Measurements from ENCODE around the gene PIK3CA.
"Not testable (repeated sequence)": the region's sequence is repeated elsewhere in the genome, so short reads cannot be mapped to it uniquely, and the experiment has no call there.

Gene PIK3CA

GRCh38 chr3:179215550-179215949, 67.4 kb downstream of the PIK3CA start:
- DNase-seq = not testable (repeated sequence)

DNA sequence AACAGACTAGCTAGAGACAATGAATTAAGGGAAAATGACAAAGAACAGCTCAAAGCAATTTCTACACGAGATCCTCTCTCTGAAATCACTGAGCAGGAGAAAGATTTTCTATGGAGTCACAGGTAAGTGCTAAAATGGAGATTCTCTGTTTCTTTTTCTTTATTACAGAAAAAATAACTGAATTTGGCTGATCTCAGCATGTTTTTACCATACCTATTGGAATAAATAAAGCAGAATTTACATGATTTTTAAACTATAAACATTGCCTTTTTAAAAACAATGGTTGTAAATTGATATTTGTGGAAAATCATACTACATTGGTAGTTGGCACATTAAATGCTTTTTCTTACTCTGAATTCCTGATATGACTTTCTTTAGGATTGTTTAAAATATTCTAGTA, 70.1 kb downstream of the PIK3CA start:
- DNase-seq = not testable (repeated sequence)

DNA sequence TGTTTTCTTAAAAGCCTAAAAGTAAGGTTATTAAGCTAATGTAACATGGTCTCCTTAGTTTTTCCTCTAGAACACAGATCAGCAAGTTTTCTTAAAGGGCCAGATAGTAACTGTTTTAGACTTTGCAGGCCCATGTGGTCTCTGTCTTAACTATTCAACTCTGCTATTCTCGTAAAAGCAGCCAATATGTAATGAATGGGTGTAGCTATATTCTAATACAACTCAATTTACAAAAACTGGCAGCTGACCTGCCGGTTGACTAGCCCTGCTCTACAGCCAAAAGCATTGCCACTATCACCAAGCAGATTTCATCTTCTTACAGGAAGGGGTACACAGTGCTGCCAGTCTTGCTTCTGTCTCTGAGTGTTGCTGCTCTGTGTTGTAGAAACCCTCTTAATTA, 75.4 kb downstream of the PIK3CA start:
- DNase-seq = no peak

DNA sequence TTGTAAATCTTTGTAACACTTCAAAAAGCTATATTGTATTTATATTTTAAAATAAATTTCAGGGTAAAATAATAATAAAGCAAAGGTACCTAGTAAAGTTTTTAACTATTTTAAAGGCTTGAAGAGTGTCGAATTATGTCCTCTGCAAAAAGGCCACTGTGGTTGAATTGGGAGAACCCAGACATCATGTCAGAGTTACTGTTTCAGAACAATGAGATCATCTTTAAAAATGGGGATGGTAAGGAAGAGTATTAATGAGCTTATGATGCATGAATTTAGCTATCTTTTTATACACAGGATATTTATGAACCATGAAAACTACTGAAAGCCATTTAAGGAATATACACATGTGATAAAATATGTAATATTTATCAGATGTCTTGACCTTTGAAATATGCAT, 76.4 kb downstream of the PIK3CA start:
- no peak for DNase-seq

DNA sequence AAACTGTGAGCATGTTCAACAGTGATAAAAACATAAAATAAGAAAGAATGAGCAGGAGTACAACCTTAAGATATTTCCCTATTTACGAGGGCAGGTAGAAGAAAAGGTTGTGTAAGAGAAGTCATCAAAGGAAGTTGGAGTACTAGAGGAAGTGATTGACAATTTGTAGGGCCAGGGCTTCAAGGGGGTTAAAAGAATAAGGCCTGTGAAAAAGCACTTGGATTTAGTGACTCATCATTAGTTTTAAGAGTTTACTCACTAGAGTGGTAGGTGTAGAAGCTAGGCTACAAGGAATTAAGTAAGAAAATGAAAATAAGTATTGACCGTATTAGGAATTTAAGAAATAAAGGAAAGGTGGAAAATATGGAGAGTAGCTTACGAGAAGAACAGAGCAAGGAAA, 79.2 kb downstream of the PIK3CA start:
- DNase-seq = no peak

DNA sequence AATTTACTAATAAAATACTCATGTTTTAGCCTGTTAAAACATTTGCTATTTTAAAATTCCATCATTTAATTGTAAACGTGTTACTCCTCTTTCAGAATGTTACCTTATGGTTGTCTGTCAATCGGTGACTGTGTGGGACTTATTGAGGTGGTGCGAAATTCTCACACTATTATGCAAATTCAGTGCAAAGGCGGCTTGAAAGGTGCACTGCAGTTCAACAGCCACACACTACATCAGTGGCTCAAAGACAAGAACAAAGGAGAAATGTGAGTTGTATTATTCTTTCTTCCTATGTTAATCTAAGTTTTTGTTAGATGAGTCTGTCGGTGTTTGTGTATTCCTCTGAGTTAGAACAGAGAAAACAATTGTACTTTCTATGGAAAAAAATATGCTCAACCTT, 81.0 kb downstream of the PIK3CA start:
- no peak for DNase-seq

DNA sequence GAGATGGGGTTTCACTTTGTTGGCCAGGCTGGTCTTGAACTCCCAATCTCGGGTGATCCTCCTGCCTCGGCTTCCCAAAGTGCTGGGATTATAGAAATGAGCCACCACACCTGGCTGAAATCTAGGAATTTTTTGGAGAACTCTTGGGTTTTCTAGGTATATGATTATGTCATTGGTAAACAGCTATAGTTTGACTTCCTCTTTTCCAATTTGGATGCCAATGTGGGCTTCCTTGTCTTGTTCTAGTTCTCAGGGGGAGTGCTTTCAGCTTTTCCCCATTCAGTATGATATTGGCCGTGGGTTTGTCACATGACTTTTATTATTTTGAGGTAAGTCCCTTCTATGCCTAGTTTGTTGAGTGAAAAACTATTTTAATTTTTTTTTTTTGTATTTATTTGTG, 84.9 kb downstream of the PIK3CA start:
- no peak for DNase-seq

DNA sequence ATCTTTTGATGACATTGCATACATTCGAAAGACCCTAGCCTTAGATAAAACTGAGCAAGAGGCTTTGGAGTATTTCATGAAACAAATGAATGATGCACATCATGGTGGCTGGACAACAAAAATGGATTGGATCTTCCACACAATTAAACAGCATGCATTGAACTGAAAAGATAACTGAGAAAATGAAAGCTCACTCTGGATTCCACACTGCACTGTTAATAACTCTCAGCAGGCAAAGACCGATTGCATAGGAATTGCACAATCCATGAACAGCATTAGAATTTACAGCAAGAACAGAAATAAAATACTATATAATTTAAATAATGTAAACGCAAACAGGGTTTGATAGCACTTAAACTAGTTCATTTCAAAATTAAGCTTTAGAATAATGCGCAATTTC, 86.0 kb downstream of the PIK3CA start:
- no peak for DNase-seq

GRCh38 chr3:179236669-179237301, 88.6 kb downstream of the PIK3CA start:
- no peak for DNase-seq

- not testable (repeated sequence) for DNase-seq
These were observed 92.1 kb downstream of the PIK3CA start for GRCh38 chr3:179240299-179240698.

DNA sequence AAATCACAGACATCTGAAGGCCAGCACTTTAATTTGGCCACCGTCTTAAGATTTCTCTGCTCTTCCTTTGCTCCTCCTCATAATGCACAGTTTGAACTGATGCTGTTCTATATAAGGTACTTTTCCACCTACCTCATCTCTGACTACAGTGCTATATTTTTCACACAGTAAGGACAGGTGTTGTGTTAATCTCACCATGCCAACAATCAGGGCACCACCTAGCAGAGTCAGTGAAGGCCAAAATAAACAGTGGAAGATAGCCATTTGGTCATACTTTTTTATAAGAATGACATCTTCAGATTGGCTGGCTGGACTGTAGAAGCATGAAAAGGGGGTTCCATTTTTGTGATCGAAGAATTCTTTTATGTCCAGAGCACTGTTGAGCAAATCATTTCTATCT, 94.7 kb downstream of the PIK3CA start:
- DNase-seq = not testable (repeated sequence)

DNA sequence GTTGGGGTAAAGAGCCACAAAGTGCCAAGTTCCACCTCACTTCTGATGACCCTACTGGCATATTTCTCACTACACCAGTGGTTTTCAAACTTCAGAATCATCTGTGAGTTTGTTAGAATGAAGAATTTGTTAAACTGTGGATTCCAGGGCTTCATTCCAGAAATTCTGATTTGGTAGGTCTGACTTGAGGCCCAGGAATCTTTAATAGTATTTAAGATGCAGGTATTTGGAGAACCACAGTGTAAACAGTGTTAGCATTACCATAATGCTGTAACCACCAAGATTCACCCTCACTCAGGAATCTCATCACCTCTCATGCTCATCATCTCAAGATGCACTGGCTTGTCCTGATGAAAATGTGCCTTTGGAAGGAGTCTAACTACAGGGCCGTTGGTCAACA, 96.7 kb downstream of the PIK3CA start:
- DNase-seq = no peak

GRCh38 chr3:179247289-179248015, 99.3 kb downstream of the PIK3CA start:
- DNase-seq = no peak

GRCh38 chr3:179250803-179251476, 102.8 kb downstream of the PIK3CA start, which contains the start of gene KCNMB3:
Gene KCNMB3, minus strand, starts transcription at chr3:179251114. Its CDS starts 124 bp downstream, at chr3:179250990.
- no peak for DNase-seq

GRCh38 chr3:179256813-179257212, 108.7 kb downstream of the PIK3CA start:
- DNase-seq = no peak

GRCh38 chr3:179257742-179258141, 109.6 kb downstream of the PIK3CA start:
- not testable (repeated sequence) for DNase-seq

- no peak for DNase-seq
These were observed 110.7 kb downstream of the PIK3CA start for GRCh38 chr3:179258820-179259219.

GRCh38 chr3:179259959-179260756, 112.0 kb downstream of the PIK3CA start:
- DNase-seq = not testable (repeated sequence)

DNA sequence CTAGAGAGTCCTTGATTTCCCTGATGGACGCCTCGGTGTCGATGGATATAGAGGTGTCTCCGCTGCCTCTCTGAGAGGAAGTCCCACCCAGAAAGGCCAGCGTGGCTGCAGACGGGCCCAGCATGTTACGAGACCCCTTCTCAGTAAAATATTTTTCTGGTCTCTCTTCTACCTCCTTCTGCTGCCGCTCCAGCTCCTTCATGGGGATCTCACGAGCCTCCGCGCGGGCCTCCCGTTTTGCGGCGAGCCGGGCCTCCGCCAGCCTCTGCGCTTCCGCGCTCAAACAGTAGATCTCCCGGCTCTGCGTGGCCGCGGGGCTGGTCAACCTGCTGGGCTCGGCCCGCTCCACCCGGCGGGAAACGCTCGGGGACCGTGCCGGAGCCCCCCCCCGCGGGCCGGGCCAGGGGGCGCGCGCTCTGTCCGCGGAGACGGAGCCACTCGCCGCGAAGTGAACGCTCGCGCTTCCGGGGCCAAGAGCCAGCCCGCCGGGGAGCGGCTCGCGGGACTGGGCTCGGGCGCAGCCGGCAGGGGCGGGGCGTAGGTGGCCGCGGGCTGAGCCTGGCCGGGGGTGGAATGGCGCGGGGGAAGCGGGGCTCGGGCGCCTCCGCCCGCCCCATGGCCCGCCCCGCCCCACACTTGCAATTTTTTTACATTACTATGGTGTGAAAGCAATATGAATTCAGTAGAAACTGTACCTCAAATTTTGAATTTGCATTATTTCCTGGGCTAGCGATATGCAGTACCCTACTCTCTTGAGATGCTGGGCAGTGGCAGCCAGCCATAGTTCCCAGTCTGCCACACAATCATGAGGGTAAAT, 113.0 kb downstream of the PIK3CA start:
- no peak for DNase-seq

GRCh38 chr3:179263134-179263533, 115.0 kb downstream of the PIK3CA start:
- no peak for DNase-seq

GRCh38 chr3:179264449-179264848, 116.3 kb downstream of the PIK3CA start:
- DNase-seq = no peak

DNA sequence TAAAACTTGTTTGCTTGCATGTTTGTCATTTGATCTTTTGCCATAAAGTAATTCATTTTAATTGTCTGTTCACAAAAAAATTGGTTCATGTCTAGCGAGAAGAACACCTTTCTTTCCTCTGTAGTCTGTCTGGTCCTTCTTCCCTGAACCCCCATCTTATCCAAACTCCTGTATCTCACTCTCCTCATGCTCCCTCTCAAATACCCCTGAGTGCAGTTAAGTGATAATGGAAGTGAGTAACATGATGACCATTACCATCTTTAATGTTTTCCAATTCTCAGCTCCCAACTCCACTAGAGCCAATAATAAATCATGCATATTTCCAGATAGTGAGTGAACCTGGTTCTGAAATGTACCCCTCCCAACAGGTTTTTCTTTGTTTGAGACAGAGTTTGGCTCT, 116.9 kb downstream of the PIK3CA start:
- DNase-seq = no peak

All from NCI-H524 treated with DMSO at 0.1 percent for 48 hours (cell line).